H1 (cell line): ENCODE results near the gene LIPI. TPM values are rescaled to one million over a fixed set of nuclear protein-coding genes. Genes with fewer than 3 reads are reported as not detected.

Experiments
- CTCF ChIA-PET: fragments of 300-600 bp; sonication (Branson Sonifier 250); formaldehyde crosslinking; loops from one replicate; lab custom pipeline; 2021; ENCODE audit not compliant: partially characterized antibody; lab: Charles Lee
- POLR2A ChIA-PET: fragments of 300-600 bp; sonication (Branson Sonifier 250); formaldehyde crosslinking; loops from one replicate; lab custom pipeline; 2021; ENCODE audit warnings: inconsistent platforms; ENCODE audit not compliant: partially characterized antibody; lab: Charles Lee
- DNase-seq, 2 experiments: peaks; one replicate each; pipeline versions ENCODE4 v3.0.0 to v3.0.0-alpha.2; 2010 to 2022; ENCODE audit warnings: low spot score in 2 of 2, low read depth in 1 of 2, mixed read lengths in 1 of 2
- FAIRE-seq: peaks from 2 replicates; lab custom pipeline; 2011; peaks lifted over from hg19 to GRCh38; lab: Jason Lieb, UNC
- H2AFZ ChIP-seq: 2 replicates; pipeline ENCODE4 v1.8.1; 2012; ENCODE audit warnings: low read length, inconsistent platforms
- H2AK5ac ChIP-seq: 2 replicates; pipeline ENCODE4 v1.6.1; 2013; ENCODE audit warnings: low read depth, low read length
- H2BK120ac ChIP-seq: replicated peaks from 2 replicates; pipeline ENCODE3; 2013; ENCODE audit warnings: low read depth, low read length, inconsistent platforms
- H2BK12ac ChIP-seq: 2 replicates; pipeline ENCODE4 v1.6.1; 2013; ENCODE audit warnings: low read depth, low read length
- H2BK15ac ChIP-seq: 2 replicates; pipeline ENCODE4 v1.6.1; 2013; ENCODE audit warnings: low read length
- H2BK20ac ChIP-seq: 2 replicates; pipeline ENCODE4 v1.6.1; 2013; ENCODE audit warnings: low read length
- H2BK5ac ChIP-seq: 2 replicates; pipeline ENCODE4 v1.6.1; 2013; ENCODE audit warnings: low read depth, low read length
- H3K14ac ChIP-seq: 2 replicates; pipeline ENCODE4 v1.6.1; 2013; ENCODE audit warnings: inconsistent platforms; ENCODE audit not compliant: insufficient read length
- H3K18ac ChIP-seq: 2 replicates; pipeline ENCODE4 v1.6.1; 2013; ENCODE audit warnings: low read length; ENCODE audit errors: extremely low read depth
- H3K23ac ChIP-seq: 2 replicates; pipeline ENCODE4 v1.6.1; 2013; ENCODE audit warnings: inconsistent platforms; ENCODE audit not compliant: insufficient read length
- H3K23me2 ChIP-seq: 2 replicates; pipeline ENCODE4 v1.6.1; 2013; ENCODE audit warnings: low read depth, low read length
- H3K27ac ChIP-seq: 2 replicates; pipeline ENCODE4 v1.6.1; 2011; ENCODE audit warnings: low read depth, low read length, inconsistent platforms
- H3K27me3 ChIP-seq, 4 experiments: replicated peaks in 1 of 4; 1 replicate in 1 of 4; 2 replicates in 3 of 4; pipeline versions ENCODE4 v1.6.1 to v1.8.1; 2011 to 2013; ENCODE audit warnings: low read length in 3 of 4, mild to moderate bottlenecking in 3 of 4, inconsistent platforms in 2 of 4, mixed read lengths in 2 of 4, moderate library complexity in 1 of 4; ENCODE audit not compliant: control insufficient read depth in 3 of 4, insufficient read depth in 3 of 4; ENCODE audit errors: extremely low read depth in 1 of 4
- H3K36me3 ChIP-seq, 4 experiments: 2 replicates each; pipeline versions ENCODE4 v1.6.1 to v1.8.1; 2011 to 2013; ENCODE audit warnings: mild to moderate bottlenecking in 4 of 4, low read length in 3 of 4, moderate library complexity in 2 of 4, control low read depth in 1 of 4, inconsistent platforms in 1 of 4; ENCODE audit not compliant: insufficient read depth in 4 of 4, control insufficient read depth in 2 of 4
- H3K4ac ChIP-seq: replicated peaks from 2 replicates; pipeline ENCODE3; 2013; ENCODE audit warnings: low read length, low read depth, mixed read lengths, inconsistent platforms; ENCODE audit not compliant: insufficient read length
- H3K4me1 ChIP-seq, 4 experiments: replicated peaks in 1 of 4; 1 replicate in 1 of 4; 2 replicates in 3 of 4; pipeline versions ENCODE4 v1.6.1 to v1.8.1; 2011 to 2013; ENCODE audit warnings: low read length in 3 of 4, inconsistent platforms in 2 of 4, mixed read lengths in 1 of 4; ENCODE audit not compliant: insufficient read depth in 4 of 4, control insufficient read depth in 3 of 4
- H3K4me2 ChIP-seq, 2 experiments: 2 replicates each; pipeline versions ENCODE4 v1.6.1 to v1.8.1; 2011 to 2013; ENCODE audit warnings: low read depth in 2 of 2, low read length in 2 of 2, control low read depth in 1 of 2, inconsistent platforms in 1 of 2, mild to moderate bottlenecking in 1 of 2; ENCODE audit not compliant: insufficient read depth in 1 of 2
- H3K4me3 ChIP-seq, 4 experiments: fragments of 200-600, 300-600 bp in 1 of 4; sonication (generic), shearing (Covaris generic), sonication (Bioruptor Twin) in 1 of 4; 2 replicates each; pipeline versions ENCODE4 v1.5.1 to v1.8.1; 2011 to 2016; ENCODE audit warnings: low read length in 4 of 4, low read depth in 3 of 4, control low read depth in 2 of 4, inconsistent platforms in 2 of 4, mild to moderate bottlenecking in 2 of 4, mixed read lengths in 1 of 4, moderate library complexity in 1 of 4; ENCODE audit not compliant: insufficient read depth in 2 of 4; ENCODE audit errors: extremely low read depth in 1 of 4
- H3K56ac ChIP-seq: replicated peaks from 2 replicates; pipeline ENCODE3; 2013; ENCODE audit warnings: low read depth, mild to moderate bottlenecking, mixed read lengths, low read length, inconsistent platforms; ENCODE audit not compliant: insufficient read length
- H3K79me1 ChIP-seq: 2 replicates; pipeline ENCODE4 v1.6.1; 2013; ENCODE audit warnings: low read depth, low read length, control low read depth
- H3K79me2 ChIP-seq, 2 experiments: 2 replicates each; pipeline versions ENCODE4 v1.6.1 to v1.8.1; 2012 to 2013; ENCODE audit warnings: low read length in 2 of 2, mild to moderate bottlenecking in 2 of 2, inconsistent platforms in 1 of 2; ENCODE audit not compliant: insufficient read depth in 2 of 2, control insufficient read depth in 1 of 2
- H3K9ac ChIP-seq, 4 experiments: replicated peaks in 1 of 4; 1 replicate in 1 of 4; 2 replicates in 3 of 4; pipeline versions ENCODE4 v1.6.1 to v1.8.1; 2011 to 2013; ENCODE audit warnings: low read depth in 3 of 4, low read length in 3 of 4, control low read depth in 2 of 4, mild to moderate bottlenecking in 2 of 4, moderate library complexity in 2 of 4, inconsistent platforms in 1 of 4; ENCODE audit errors: extremely low read depth in 1 of 4
- H3K9me3 ChIP-seq, 2 experiments: 2 replicates each; pipeline versions ENCODE4 v1.6.1 to v1.8.1; 2012 to 2013; ENCODE audit warnings: mild to moderate bottlenecking in 2 of 2, moderate library complexity in 2 of 2, control low read depth in 1 of 2, inconsistent platforms in 1 of 2, low read depth in 1 of 2, low read length in 1 of 2, mixed read lengths in 1 of 2; ENCODE audit not compliant: insufficient read depth in 2 of 2
- H4K20me1 ChIP-seq, 2 experiments: replicated peaks in 1 of 2; 2 replicates each; pipeline versions ENCODE3 to v1.8.1; 2011 to 2013; ENCODE audit warnings: inconsistent platforms in 2 of 2, low read length in 2 of 2, mild to moderate bottlenecking in 1 of 2; ENCODE audit not compliant: insufficient read depth in 2 of 2, control insufficient read depth in 1 of 2
- H4K5ac ChIP-seq: 2 replicates; pipeline ENCODE4 v1.6.1; 2013; ENCODE audit warnings: low read length, low read depth, mixed read lengths, inconsistent platforms; ENCODE audit not compliant: insufficient read length
- H4K8ac ChIP-seq: 2 replicates; pipeline ENCODE4 v1.8.0; 2013; ENCODE audit warnings: mild to moderate bottlenecking, moderate library complexity, low read length, inconsistent platforms; ENCODE audit not compliant: insufficient read depth; ENCODE audit errors: extremely low read depth
- H4K91ac ChIP-seq: replicated peaks from 2 replicates; pipeline ENCODE3; 2013; ENCODE audit warnings: low read length, mixed read lengths, inconsistent platforms; ENCODE audit not compliant: insufficient read length
- CREB1 ChIP-seq: IDR thresholded peaks from 2 replicates; pipeline ENCODE4 v1.6.1; 2012; ENCODE audit warnings: inconsistent platforms
- GABPA ChIP-seq: IDR thresholded peaks from 2 replicates; pipeline ENCODE4 v1.6.1; 2011; ENCODE audit warnings: mild to moderate bottlenecking, low read length, moderate library complexity, borderline replicate concordance; ENCODE audit not compliant: insufficient read depth
- JUND ChIP-seq: IDR thresholded peaks from 2 replicates; pipeline ENCODE4 v1.6.1; 2011; ENCODE audit warnings: mild to moderate bottlenecking, improper control_type of control experiment, low read length
- KDM1A ChIP-seq: fragments of 200-600, 300-600 bp; sonication (generic); IDR thresholded peaks from 2 replicates; pipeline ENCODE4 v1.7.1; 2016; ENCODE audit warnings: mild to moderate bottlenecking, low read length, borderline replicate concordance
- MAFK ChIP-seq: IDR thresholded peaks from 2 replicates; pipeline ENCODE4 v1.6.1; 2012; ENCODE audit warnings: low read depth, mild to moderate bottlenecking, improper control_type of control experiment, low read length
- PHF8 ChIP-seq: fragments of 200-600 bp; sonication (generic); conservative IDR thresholded peaks from 2 replicates; pipeline ENCODE4 v1.7.1; 2012; ENCODE audit warnings: low read depth, mild to moderate bottlenecking, inconsistent platforms, low read length, moderate library complexity
- POLR2AphosphoS5 ChIP-seq: IDR thresholded peaks from 2 replicates; pipeline ENCODE4 v1.6.1; 2011; ENCODE audit warnings: low read depth, low read length
- RAD21 ChIP-seq, 2 experiments: IDR thresholded peaks in 1 of 2; conservative IDR thresholded peaks in 1 of 2; 2 replicates each; pipeline ENCODE4 v1.6.1; 2011; ENCODE audit warnings: low read depth in 2 of 2, low read length in 2 of 2, improper control_type of control experiment in 1 of 2, inconsistent platforms in 1 of 2, mild to moderate bottlenecking in 1 of 2, moderate library complexity in 1 of 2
- SAP30 ChIP-seq: fragments of 300-600 bp; sonication (generic); IDR thresholded peaks from 2 replicates; pipeline ENCODE4 v1.7.1; 2012; ENCODE audit warnings: low read length, moderate library complexity, mild to moderate bottlenecking, inconsistent platforms; ENCODE audit not compliant: insufficient read depth, insufficient replicate concordance
- TAF7 ChIP-seq: optimal IDR thresholded peaks from 2 replicates; pipeline ENCODE3; 2011; ENCODE audit warnings: low read depth, mild to moderate bottlenecking, inconsistent platforms, low read length, moderate library complexity, borderline replicate concordance
- WGBS, 2 experiments: shearing (Covaris generic) in 1 of 2; methylation state at CpG; one replicate each; pipeline versions ENCODE4 v1.1.6 to v1.1.7; 2013 to 2015; ENCODE audit warnings: low lambda C conversion rate in 2 of 2, mixed read lengths in 2 of 2, inconsistent platforms in 1 of 2, low coverage in 1 of 2, missing lambda C conversion rate in 1 of 2; ENCODE audit not compliant: insufficient replicate concordance in 2 of 2, insufficient coverage in 1 of 2, insufficient read length in 1 of 2; ENCODE audit errors: extremely low coverage in 1 of 2, missing lambda C conversion rate in 1 of 2; 5-methylcytosine and 5-hydroxymethylcytosine counted together
- polyA plus RNA-seq, 7 experiments: library from polyadenylated mRNA; depleted of rRNA in 3 of 7; stranded (reverse) in 5 of 7; unstranded in 2 of 7; fragments of >200 nt in 5 of 7; fragments of 200-250 nt in 2 of 7; gene quantifications; 1 replicate in 5 of 7; 2 replicates in 1 of 7; 4 replicates in 1 of 7; pipeline versions ENCODE4 v1.2.1 to v1.2.3, GENCODE V29; 2011 to 2013; ENCODE audit warnings: missing spikeins in 2 of 7, mixed read lengths in 2 of 7
- total RNA-seq: library from RNA; stranded (reverse); fragmentation: NEBNext Ultra II Directional; extraction: Animal tissue kit (Norgen Biotek cat#: 25700); gene quantifications from 2 replicates; pipeline ENCODE4 v1.2.1, GENCODE V29; 2021
- TF ChIP-seq, protein P1 (sequence below), 3 experiments: IDR thresholded peaks; 1 replicate in 2 of 3; 2 replicates in 1 of 3; pipeline versions ENCODE4 v1.5.1 to v1.6.1; 2011; ENCODE audit warnings: low read length in 3 of 3, mild to moderate bottlenecking in 3 of 3, inconsistent platforms in 2 of 3, low read depth in 1 of 3, moderate library complexity in 1 of 3; ENCODE audit not compliant: insufficient read depth in 1 of 3; ENCODE audit errors: control extremely low read depth in 1 of 3

LIPI gene
- total and polyA plus RNA-seq, 2 of the 8 experiments (the other 6 are each of a cell fraction or from before 2014, with no cell fraction given): not detected

GRCh38 chr21:14259747-14260146 lies 49.0 kb upstream of the LIPI start:
- no peak overlapping the region for H2BK15ac ChIP-seq
- no peaks in the 10 kb centered on the region for H3K9me3 ChIP-seq
- no peak overlapping the region for H3K14ac ChIP-seq
- H3K9ac ChIP-seq: no peak overlapping the region
- no peak overlapping the region for H2AK5ac ChIP-seq
- no peak overlapping the region for H4K5ac ChIP-seq
- no peak overlapping the region for H3K4me2 ChIP-seq
- no peaks in the 10 kb centered on the region for H3K4me1 ChIP-seq
- H3K56ac ChIP-seq: no peak overlapping the region
- DNase-seq (no peak), FAIRE-seq (peak; percentile 66)
- H2BK5ac ChIP-seq: no peak overlapping the region
- no peaks in the 10 kb centered on the region for H3K23me2 ChIP-seq
- no peaks in the 10 kb centered on the region for H4K20me1 ChIP-seq
- H3K79me1 ChIP-seq: no peaks in the 10 kb centered on the region
- no peak overlapping the region for H3K18ac ChIP-seq
- H3K36me3 ChIP-seq: no peaks in the 10 kb centered on the region
- peak overlapping the region; percentile 25; the same call in 1 of the 2 replicates for H2AFZ ChIP-seq
- no peak overlapping the region for H4K8ac ChIP-seq
- H3K4me3 ChIP-seq: no peak overlapping the region
- H2BK120ac ChIP-seq: no peak overlapping the region
- H4K91ac ChIP-seq: no peak overlapping the region
- WGBS, 2 experiments: 37% methylated on average over 3 of the region's 3 CpGs; no CpG with 5 or more reads in 1 of the 2 experiments
- no peak overlapping the region for H2BK12ac ChIP-seq
- H3K4ac ChIP-seq: no peak overlapping the region
- POLR2A ChIA-PET: interaction anchor here (0.7 kb wide), 1 partner anchor 505 kb away, joined by 3 read pairs; no protein-coding TSS in a partner anchor
- no peak overlapping the region for H3K23ac ChIP-seq
- CTCF ChIA-PET: interaction anchor here (0.6 to 1.8 kb wide), 6 partner anchors 14 to 1332 kb away, joined by 3 to 6 read pairs (median 4); no protein-coding TSS in a partner anchor
- no peak overlapping the region for H2BK20ac ChIP-seq
- no peaks in the 10 kb centered on the region for H3K79me2 ChIP-seq
- no peaks in the 10 kb centered on the region for H3K27me3 ChIP-seq
- H3K27ac ChIP-seq: no peak overlapping the region
- TF ChIP-seq JUND (no peak), MAFK (0 out of 2 replicates have a peak, but pooled peaks have one; percentile 10), POLR2AphosphoS5 (no peak), TAF7 (no peak), KDM1A (no peak), GABPA (no peak), PHF8 (no peak), CREB1 (no peak), RAD21 (IDR thresholded peaks at IDR 0.05 in 1 of 2, conservative IDR thresholded peaks at IDR 0.05 in 1 of 2; ENCODE audit: low read depth in 2 of 2, low read length in 2 of 2) (peak; percentile 75 to 84), SAP30 (no peak)
- TF ChIP-seq, protein P1, sequence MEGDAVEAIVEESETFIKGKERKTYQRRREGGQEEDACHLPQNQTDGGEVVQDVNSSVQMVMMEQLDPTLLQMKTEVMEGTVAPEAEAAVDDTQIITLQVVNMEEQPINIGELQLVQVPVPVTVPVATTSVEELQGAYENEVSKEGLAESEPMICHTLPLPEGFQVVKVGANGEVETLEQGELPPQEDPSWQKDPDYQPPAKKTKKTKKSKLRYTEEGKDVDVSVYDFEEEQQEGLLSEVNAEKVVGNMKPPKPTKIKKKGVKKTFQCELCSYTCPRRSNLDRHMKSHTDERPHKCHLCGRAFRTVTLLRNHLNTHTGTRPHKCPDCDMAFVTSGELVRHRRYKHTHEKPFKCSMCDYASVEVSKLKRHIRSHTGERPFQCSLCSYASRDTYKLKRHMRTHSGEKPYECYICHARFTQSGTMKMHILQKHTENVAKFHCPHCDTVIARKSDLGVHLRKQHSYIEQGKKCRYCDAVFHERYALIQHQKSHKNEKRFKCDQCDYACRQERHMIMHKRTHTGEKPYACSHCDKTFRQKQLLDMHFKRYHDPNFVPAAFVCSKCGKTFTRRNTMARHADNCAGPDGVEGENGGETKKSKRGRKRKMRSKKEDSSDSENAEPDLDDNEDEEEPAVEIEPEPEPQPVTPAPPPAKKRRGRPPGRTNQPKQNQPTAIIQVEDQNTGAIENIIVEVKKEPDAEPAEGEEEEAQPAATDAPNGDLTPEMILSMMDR (IDR thresholded peaks at IDR 0.05; ENCODE audit: control extremely low read depth in 1 of 3, insufficient read depth in 1 of 3, low read depth in 1 of 3, low read length in 3 of 3): peak in 2 of 3 experiments; percentile 34 to 60; a peak in 2 of 4 replicates
